ENCODE results near the gene SOX15. TPM values are rescaled to one million over a fixed set of nuclear protein-coding genes. Genes with fewer than 3 reads are reported as not detected.

The SOX15 gene
- total and polyA plus RNA-seq, 10 of the 15 experiments (the other 5 are each of a cell fraction or from before 2014, with no cell fraction given), result 0.06 to 0.53 (median 0.16) TPM; not detected in 2

GRCh38 chr17:7623661-7624060 lies 33.8 kb upstream of the SOX15 start:
- Histone ChIP-seq H3K4me2 (ENCODE audit: control insufficient read depth, insufficient read depth) (no peak overlapping the region), H3K27me3 (replicated peaks in 1 of 2; ENCODE audit: control insufficient read depth in 2 of 2, insufficient read depth in 2 of 2, low read length in 1 of 2) (no peaks in the 10 kb centered on the region), H3K79me2 (ENCODE audit: control insufficient read depth, insufficient read depth, low read length) (peaks cover 2% of the 10 kb centered on the region), H3K4me3 (no peak overlapping the region), H3K36me3 (ENCODE audit: control insufficient read depth in 2 of 2, insufficient read depth in 2 of 2, low read length in 1 of 2) (no peaks in the 10 kb centered on the region), H3K9ac (ENCODE audit: control insufficient read depth, insufficient read depth, low read length) (no peak overlapping the region; the same call in 1 of the 2 replicates), H3K9me3 (replicated peaks; ENCODE audit: control insufficient read depth, insufficient read depth, low read length) (no peaks in the 10 kb centered on the region), H2AFZ (ENCODE audit: control insufficient read depth, low read depth, low read length) (no peak overlapping the region), H3K4me1 (ENCODE audit: control insufficient read depth, insufficient read depth, low read length) (peaks cover 3% of the 10 kb centered on the region), H3K27ac (ENCODE audit: control insufficient read depth, insufficient read depth) (no peak overlapping the region), H4K20me1 (ENCODE audit: control insufficient read depth, insufficient read depth) (no peaks in the 10 kb centered on the region)
- DNase-seq (ENCODE audit: low read depth, low spot score) (no peak), FAIRE-seq (no peak), ATAC-seq (no peak)
- intact Hi-C loops (cut with micrococcal nuclease; ENCODE audit: unreplicated experiment), result no loop called here
- in situ Hi-C loops (cut with MboI), result no loop called here
- ChIA-PET CTCF (interaction anchor here (1.0 kb wide), 1 partner anchor 9 kb away, joined by 3 read pairs; the partner anchor contains the start of gene FXR2), POLR2A (interaction anchor here (0.6 kb wide), 2 partner anchors 8 to 491 kb away, joined by 3 to 4 read pairs; no protein-coding TSS in a partner anchor), RAD21 (ENCODE audit: unreplicated experiment) (interaction anchor here (1.3 kb wide), 1 partner anchor 64 kb away, joined by 3 read pairs; no protein-coding TSS in a partner anchor), SMC1A (ENCODE audit: uncharacterized antibody, unreplicated experiment) (no interaction called here)
- BruUV-seq (replicated peaks), result no TSS peak
- 65% methylated on average over 5 of the region's 5 CpGs for WGBS (ENCODE audit: insufficient coverage, insufficient replicate concordance, low lambda C conversion rate, missing lambda C conversion rate)
- TF ChIP-seq, protein P1, sequence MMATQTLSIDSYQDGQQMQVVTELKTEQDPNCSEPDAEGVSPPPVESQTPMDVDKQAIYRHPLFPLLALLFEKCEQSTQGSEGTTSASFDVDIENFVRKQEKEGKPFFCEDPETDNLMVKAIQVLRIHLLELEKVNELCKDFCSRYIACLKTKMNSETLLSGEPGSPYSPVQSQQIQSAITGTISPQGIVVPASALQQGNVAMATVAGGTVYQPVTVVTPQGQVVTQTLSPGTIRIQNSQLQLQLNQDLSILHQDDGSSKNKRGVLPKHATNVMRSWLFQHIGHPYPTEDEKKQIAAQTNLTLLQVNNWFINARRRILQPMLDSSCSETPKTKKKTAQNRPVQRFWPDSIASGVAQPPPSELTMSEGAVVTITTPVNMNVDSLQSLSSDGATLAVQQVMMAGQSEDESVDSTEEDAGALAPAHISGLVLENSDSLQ (IDR thresholded peaks at IDR 0.05), result no peak
- TF ChIP-seq GABPA (IDR thresholded peaks at IDR 0.05; ENCODE audit: low read depth) (no peak), IKZF2 (IDR thresholded peaks at IDR 0.05) (no peak), SIX5 (IDR thresholded peaks at IDR 0.05; ENCODE audit: low read depth, low read length, severe bottlenecking) (no peak), CTCF (IDR thresholded peaks at IDR 0.05 in 2 of 3, conservative IDR thresholded peaks at IDR 0.05 in 1 of 3; ENCODE audit: control insufficient read depth in 2 of 3, extremely low read depth in 1 of 3, insufficient read depth in 1 of 3, low read depth in 3 of 3, low read length in 3 of 3) (no peak), MYB (IDR thresholded peaks at IDR 0.05; ENCODE audit: borderline replicate concordance, low read depth, low read length) (no peak), YBX1 (IDR thresholded peaks at IDR 0.05) (no peak), DPF2 (IDR thresholded peaks at IDR 0.05) (no peak), EGR1 (IDR thresholded peaks at IDR 0.05; ENCODE audit: borderline replicate concordance in 1 of 2, low read depth in 2 of 2, low read length in 2 of 2) (no peak)
- TF ChIP-seq, protein P2, sequence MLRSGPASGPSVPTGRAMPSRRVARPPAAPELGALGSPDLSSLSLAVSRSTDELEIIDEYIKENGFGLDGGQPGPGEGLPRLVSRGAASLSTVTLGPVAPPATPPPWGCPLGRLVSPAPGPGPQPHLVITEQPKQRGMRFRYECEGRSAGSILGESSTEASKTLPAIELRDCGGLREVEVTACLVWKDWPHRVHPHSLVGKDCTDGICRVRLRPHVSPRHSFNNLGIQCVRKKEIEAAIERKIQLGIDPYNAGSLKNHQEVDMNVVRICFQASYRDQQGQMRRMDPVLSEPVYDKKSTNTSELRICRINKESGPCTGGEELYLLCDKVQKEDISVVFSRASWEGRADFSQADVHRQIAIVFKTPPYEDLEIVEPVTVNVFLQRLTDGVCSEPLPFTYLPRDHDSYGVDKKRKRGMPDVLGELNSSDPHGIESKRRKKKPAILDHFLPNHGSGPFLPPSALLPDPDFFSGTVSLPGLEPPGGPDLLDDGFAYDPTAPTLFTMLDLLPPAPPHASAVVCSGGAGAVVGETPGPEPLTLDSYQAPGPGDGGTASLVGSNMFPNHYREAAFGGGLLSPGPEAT (IDR thresholded peaks at IDR 0.05; ENCODE audit: low read depth), result no peak
